ENCODE measurements around the gene HMCN2.

The HMCN2 gene

GRCh38 chr9:130414081-130414731, 148.6 kb downstream of the HMCN2 start:
- no peak overlapping the region for H3K4me3 ChIP-seq
- H3K36me3 ChIP-seq (replicated peaks) = no peaks in the 10 kb centered on the region
- in situ Hi-C loops (cut with MboI; ENCODE audit: low sequenced_read_pairs) = no loop called here
- no peaks in the 10 kb centered on the region; the same call in 1 of the 2 replicates for H3K27me3 ChIP-seq (ENCODE audit: low read depth)
- no peaks in the 10 kb centered on the region for H3K4me1 ChIP-seq
- DNase-seq (ENCODE audit: low spot score in 2 of 2) = no peak
- H3K9me3 ChIP-seq = no peaks in the 10 kb centered on the region

GRCh38 chr9:130414910-130415746, 149.6 kb downstream of the HMCN2 start:
- in situ Hi-C loops (cut with MboI; ENCODE audit: low sequenced_read_pairs) = no loop called here
- H3K36me3 ChIP-seq (replicated peaks) = no peaks in the 10 kb centered on the region
- H3K9me3 ChIP-seq = no peaks in the 10 kb centered on the region
- no peak overlapping the region for H3K4me3 ChIP-seq
- no peak for DNase-seq (ENCODE audit: low spot score in 2 of 2)
- no peaks in the 10 kb centered on the region for H3K4me1 ChIP-seq
- H3K27me3 ChIP-seq (ENCODE audit: low read depth) = no peaks in the 10 kb centered on the region; the same call in 1 of the 2 replicates

- DNase-seq (ENCODE audit: low spot score in 2 of 2) = no peak
- H3K4me3 ChIP-seq = no peak overlapping the region
- no peaks in the 10 kb centered on the region for H3K9me3 ChIP-seq
- H3K27me3 ChIP-seq (ENCODE audit: low read depth) = no peaks in the 10 kb centered on the region; the same call in 1 of the 2 replicates
- in situ Hi-C loops (cut with MboI; ENCODE audit: low sequenced_read_pairs) = no loop called here
- no peaks in the 10 kb centered on the region for H3K36me3 ChIP-seq (replicated peaks)
- H3K4me1 ChIP-seq = no peaks in the 10 kb centered on the region
Measured at GRCh38 chr9:130417602-130418001, 152.0 kb downstream of the HMCN2 start.

- H3K36me3 ChIP-seq (replicated peaks) = no peaks in the 10 kb centered on the region
- H3K27me3 ChIP-seq (ENCODE audit: low read depth) = no peaks in the 10 kb centered on the region; the same call in 1 of the 2 replicates
- no peak overlapping the region for H3K4me3 ChIP-seq
- no peak for DNase-seq (ENCODE audit: low spot score in 2 of 2)
- H3K9me3 ChIP-seq = no peaks in the 10 kb centered on the region
- no peaks in the 10 kb centered on the region for H3K4me1 ChIP-seq
- in situ Hi-C loops (cut with MboI; ENCODE audit: low sequenced_read_pairs) = no loop called here
Measured at GRCh38 chr9:130418776-130419175, 153.2 kb downstream of the HMCN2 start.

- H3K4me1 ChIP-seq = no peaks in the 10 kb centered on the region
- no peaks in the 10 kb centered on the region; the same call in 1 of the 2 replicates for H3K27me3 ChIP-seq (ENCODE audit: low read depth)
- no peak overlapping the region for H3K4me3 ChIP-seq
- DNase-seq (ENCODE audit: low spot score in 2 of 2) = no peak
- H3K36me3 ChIP-seq (replicated peaks) = no peaks in the 10 kb centered on the region
- in situ Hi-C loops (cut with MboI; ENCODE audit: low sequenced_read_pairs) = no loop called here
- H3K9me3 ChIP-seq = no peaks in the 10 kb centered on the region
Measured at GRCh38 chr9:130419521-130420035, 154.0 kb downstream of the HMCN2 start.

GRCh38 chr9:130421154-130421801, 155.7 kb downstream of the HMCN2 start:
- Histone ChIP-seq H3K9me3 (no peaks in the 10 kb centered on the region), H3K27me3 (ENCODE audit: low read depth) (no peaks in the 10 kb centered on the region; the same call in 1 of the 2 replicates), H3K4me1 (no peaks in the 10 kb centered on the region), H3K4me3 (no peak overlapping the region), H3K36me3 (replicated peaks) (no peaks in the 10 kb centered on the region)
- no peak for DNase-seq (ENCODE audit: low spot score in 2 of 2)
- in situ Hi-C loops (cut with MboI; ENCODE audit: low sequenced_read_pairs) = no loop called here

- H3K4me3 ChIP-seq = no peak overlapping the region
Measured at GRCh38 chr9:130421802-130422276, 156.3 kb downstream of the HMCN2 start.

GRCh38 chr9:130422546-130422945, 157.0 kb downstream of the HMCN2 start:
- in situ Hi-C loops (cut with MboI; ENCODE audit: low sequenced_read_pairs) = no loop called here
- no peak overlapping the region for H3K4me3 ChIP-seq
- no peaks in the 10 kb centered on the region for H3K4me1 ChIP-seq

More at GRCh38 chr9:130421802-130422276, 156.3 kb downstream of the HMCN2 start:
- Histone ChIP-seq H3K4me1 (no peaks in the 10 kb centered on the region), H3K36me3 (replicated peaks) (no peaks in the 10 kb centered on the region), H3K27me3 (ENCODE audit: low read depth) (no peaks in the 10 kb centered on the region; the same call in 1 of the 2 replicates), H3K9me3 (no peaks in the 10 kb centered on the region)
- in situ Hi-C loops (cut with MboI; ENCODE audit: low sequenced_read_pairs) = no loop called here
- no peak for DNase-seq (ENCODE audit: low spot score in 2 of 2)

GRCh38 chr9:130423272-130423671, 157.7 kb downstream of the HMCN2 start:
- Histone ChIP-seq H3K4me3 (no peak overlapping the region), H3K4me1 (no peaks in the 10 kb centered on the region), H3K27me3 (ENCODE audit: low read depth) (no peaks in the 10 kb centered on the region; the same call in 1 of the 2 replicates), H3K9me3 (no peaks in the 10 kb centered on the region), H3K36me3 (replicated peaks) (no peaks in the 10 kb centered on the region)
- no peak for DNase-seq (ENCODE audit: low spot score in 2 of 2)
- in situ Hi-C loops (cut with MboI; ENCODE audit: low sequenced_read_pairs) = no loop called here

More at GRCh38 chr9:130422546-130422945, 157.0 kb downstream of the HMCN2 start:
- H3K27me3 ChIP-seq (ENCODE audit: low read depth) = no peaks in the 10 kb centered on the region; the same call in 1 of the 2 replicates
- no peaks in the 10 kb centered on the region for H3K36me3 ChIP-seq (replicated peaks)
- H3K9me3 ChIP-seq = no peaks in the 10 kb centered on the region
- no peak for DNase-seq (ENCODE audit: low spot score in 2 of 2)

- H3K36me3 ChIP-seq (replicated peaks) = no peaks in the 10 kb centered on the region
- in situ Hi-C loops (cut with MboI; ENCODE audit: low sequenced_read_pairs) = no loop called here
- H3K27me3 ChIP-seq (ENCODE audit: low read depth) = no peaks in the 10 kb centered on the region
- DNase-seq (ENCODE audit: low spot score in 2 of 2) = no peak
- H3K9me3 ChIP-seq = no peaks in the 10 kb centered on the region
- no peaks in the 10 kb centered on the region for H3K4me1 ChIP-seq
- no peak overlapping the region for H3K4me3 ChIP-seq
Measured at GRCh38 chr9:130424595-130425454, 159.3 kb downstream of the HMCN2 start.

- H3K36me3 ChIP-seq (replicated peaks) = no peaks in the 10 kb centered on the region
- no peak overlapping the region for H3K4me3 ChIP-seq
- H3K27me3 ChIP-seq (ENCODE audit: low read depth) = no peaks in the 10 kb centered on the region
- in situ Hi-C loops (cut with MboI; ENCODE audit: low sequenced_read_pairs) = no loop called here
- no peaks in the 10 kb centered on the region for H3K4me1 ChIP-seq
- no peaks in the 10 kb centered on the region for H3K9me3 ChIP-seq
- DNase-seq (ENCODE audit: low spot score in 2 of 2) = no peak
Measured at GRCh38 chr9:130425741-130426466, 160.3 kb downstream of the HMCN2 start.

GRCh38 chr9:130426467-130426773, 160.9 kb downstream of the HMCN2 start:
- H3K4me3 ChIP-seq = no peak overlapping the region
- no peaks in the 10 kb centered on the region for H3K4me1 ChIP-seq
- no peaks in the 10 kb centered on the region for H3K36me3 ChIP-seq (replicated peaks)
- H3K9me3 ChIP-seq = no peaks in the 10 kb centered on the region
- no peaks in the 10 kb centered on the region for H3K27me3 ChIP-seq (ENCODE audit: low read depth)
- in situ Hi-C loops (cut with MboI; ENCODE audit: low sequenced_read_pairs) = no loop called here
- no peak for DNase-seq (ENCODE audit: low spot score in 2 of 2)
